C4-2B (cell line): ENCODE results near the gene C1orf21.

Experiments
- CTCF ChIP-seq: fragments of 450-650 bp; conservative IDR thresholded peaks from 2 replicates; pipeline ENCODE4 v1.5.1; 2017; ENCODE audit warnings: mild to moderate bottlenecking
- ZFX ChIP-seq: fragments of 450-650 bp; IDR thresholded peaks from 2 replicates; pipeline ENCODE4 v1.6.1; 2017

DNA sequence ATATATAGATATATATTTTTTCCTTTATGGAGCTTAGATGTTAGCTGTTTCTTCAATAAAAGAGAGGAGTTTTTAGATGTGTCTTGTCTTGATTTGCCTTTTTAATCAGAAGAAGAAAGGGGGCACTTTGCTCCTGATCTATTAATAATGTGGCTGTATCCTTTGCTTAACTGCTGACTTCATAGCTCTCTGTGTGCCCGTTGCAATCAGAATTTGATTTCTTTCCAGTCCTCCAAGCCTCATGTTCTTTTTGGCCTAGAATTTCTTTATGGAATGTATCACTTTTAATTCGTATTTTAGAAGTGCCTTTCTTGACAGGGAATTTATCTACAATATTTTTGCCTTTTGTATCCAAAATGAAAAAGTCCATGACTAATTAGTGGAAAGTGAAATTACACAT, 85.3 kb downstream of the C1orf21 start:
- no peak for TF ChIP-seq CTCF
- TF ChIP-seq ZFX, result no peak
